DMS79 (cell line): ENCODE results near the gene CAVIN1.
"Not testable (repeated sequence)": the region's sequence is repeated elsewhere in the genome, so short reads cannot be mapped to it uniquely, and the experiment has no call there.

Experiments
- DNase-seq: peaks from one replicate; lab custom pipeline; 2025; lab: John Stamatoyannopoulos, UW

Gene CAVIN1

GRCh38 chr17:42422958-42423712, at the start of gene CAVIN1:
Gene CAVIN1 (minus strand): TSS chr17:42423256. CDS start chr17:42423097, 159 bp downstream.
- DNase-seq: peak; percentile 44

- no peak for DNase-seq
Observed at GRCh38 chr17:42467889-42468288, 44.8 kb upstream of the CAVIN1 start.

GRCh38 chr17:42463976-42464400, 40.9 kb upstream of the CAVIN1 start:
- no peak for DNase-seq

GRCh38 chr17:42460371-42460770, 37.3 kb upstream of the CAVIN1 start:
- no peak for DNase-seq

GRCh38 chr17:42459801-42460281, 36.8 kb upstream of the CAVIN1 start:
- no peak for DNase-seq

- no peak for DNase-seq
Observed at GRCh38 chr17:42459256-42459800, 36.3 kb upstream of the CAVIN1 start.

GRCh38 chr17:42458497-42459255, 35.6 kb upstream of the CAVIN1 start, which contains the start of gene ATP6V0A1:
Gene ATP6V0A1 (plus strand): TSS chr17:42458878. CDS start chr17:42460895, 2,017 bp downstream.
- DNase-seq: peak; percentile 91

GRCh38 chr17:42457107-42457792, 34.2 kb upstream of the CAVIN1 start:
- no peak for DNase-seq

GRCh38 chr17:42456223-42457106, 33.4 kb upstream of the CAVIN1 start:
- no peak for DNase-seq

- not testable (repeated sequence) for DNase-seq
Observed at GRCh38 chr17:42454987-42455386, 31.9 kb upstream of the CAVIN1 start.

GRCh38 chr17:42453439-42453838, 30.4 kb upstream of the CAVIN1 start:
- DNase-seq: no peak

GRCh38 chr17:42451270-42451669, 28.2 kb upstream of the CAVIN1 start:
- not testable (repeated sequence) for DNase-seq

GRCh38 chr17:42449838-42450237, 26.8 kb upstream of the CAVIN1 start:
- DNase-seq: not testable (repeated sequence)

GRCh38 chr17:42449176-42449575, 26.1 kb upstream of the CAVIN1 start:
- DNase-seq: not testable (repeated sequence)

GRCh38 chr17:42442196-42442565, 19.1 kb upstream of the CAVIN1 start:
- DNase-seq: no peak

- no peak for DNase-seq
Observed at GRCh38 chr17:42441371-42442195, 18.5 kb upstream of the CAVIN1 start.

- no peak for DNase-seq
Observed at GRCh38 chr17:42438600-42439567, 15.8 kb upstream of the CAVIN1 start.

GRCh38 chr17:42436391-42436790, 13.3 kb upstream of the CAVIN1 start:
- no peak for DNase-seq

- no peak for DNase-seq
Observed at GRCh38 chr17:42431758-42432161, 8.7 kb upstream of the CAVIN1 start.
